Spleen (tissue), 11 donors: ENCODE data around the gene DUSP11. TPM values are rescaled to one million over a fixed set of nuclear protein-coding genes. Genes with fewer than 3 reads are reported as not detected.
"Not testable (repeated sequence)": the region's sequence is repeated elsewhere in the genome, so short reads cannot be mapped to it uniquely, and the experiment has no call there.

Experiments
- DNase-seq: peaks from one replicate; pipeline ENCODE4 v3.0.0-alpha.2; 2020
- H3K27ac ChIP-seq, 8 donors: fragments of 200-600 bp; sonication (generic) in 7 of 8; 1 replicate in 4 of 8; 2 replicates in 4 of 8; pipeline versions ENCODE4 v1.5.0 to v1.8.0; 2016 to 2021; ENCODE audit warnings: inconsistent platforms in 4 of 8, mild to moderate bottlenecking in 4 of 8, moderate library complexity in 1 of 8
- H3K27me3 ChIP-seq, 7 donors: fragments of 200-600 bp; sonication (generic) in 6 of 7; replicated peaks in 1 of 7; 1 replicate in 4 of 7; 2 replicates in 3 of 7; pipeline versions ENCODE4 v1.5.0 to v1.8.0; 2016 to 2021; ENCODE audit warnings: inconsistent platforms in 3 of 7, mild to moderate bottlenecking in 1 of 7
- H3K36me3 ChIP-seq, 6 donors: fragments of 200-600 bp; sonication (generic) in 5 of 6; 1 replicate in 4 of 6; 2 replicates in 2 of 6; pipeline versions ENCODE4 v1.5.0 to v1.8.0; 2016 to 2021; ENCODE audit warnings: inconsistent platforms in 2 of 6
- H3K4me1 ChIP-seq, 6 donors: fragments of 200-600 bp; sonication (generic) in 5 of 6; 1 replicate in 3 of 6; 2 replicates in 3 of 6; pipeline versions ENCODE4 v1.5.0 to v1.8.0; 2016 to 2021; ENCODE audit warnings: inconsistent platforms in 3 of 6
- H3K4me3 ChIP-seq, 8 donors: fragments of 200-600 bp; sonication (generic) in 7 of 8; 1 replicate in 4 of 8; 2 replicates in 4 of 8; pipeline versions ENCODE4 v1.5.0 to v1.8.0; 2016 to 2021; ENCODE audit warnings: inconsistent platforms in 4 of 8, mild to moderate bottlenecking in 4 of 8, moderate library complexity in 2 of 8
- H3K9me3 ChIP-seq, 8 donors: fragments of 200-600 bp; sonication (generic) in 7 of 8; 1 replicate in 4 of 8; 2 replicates in 4 of 8; pipeline versions ENCODE4 v1.5.0 to v1.8.0; 2016 to 2021; ENCODE audit warnings: inconsistent platforms in 4 of 8
- CTCF ChIP-seq, 11 experiments: fragments of 200-600 bp in 7 of 11; fragments of 450-650 bp in 4 of 11; sonication (generic) in 4 of 11; IDR thresholded peaks in 8 of 11; conservative IDR thresholded peaks in 3 of 11; 1 replicate in 7 of 11; 2 replicates in 4 of 11; pipeline versions ENCODE4 v1.4.0 to v1.8.0; 2016 to 2021; ENCODE audit warnings: antibody characterized with exemption in 11 of 11, inconsistent platforms in 4 of 11, mild to moderate bottlenecking in 1 of 11
- POLR2A ChIP-seq, 3 donors: fragments of 450-650 bp; IDR thresholded peaks; one replicate each; pipeline ENCODE4 v1.5.1; 2017; ENCODE audit warnings: antibody characterized with exemption in 3 of 3, mild to moderate bottlenecking in 1 of 3
- POLR2AphosphoS5 ChIP-seq, 3 donors: sonication (generic); formaldehyde crosslinking; IDR thresholded peaks; one replicate each; pipeline ENCODE4 v1.5.1; 2017; ENCODE audit warnings: antibody characterized with exemption in 3 of 3
- WGBS, 5 donors: extraction: QIAGEN DNeasy Blood & Tissue Kit in 3 of 5; methylation state at CpG; one replicate each; pipeline versions ENCODE4 v1.1.5 to v1.1.7; 2013 to 2018; 5-methylcytosine and 5-hydroxymethylcytosine counted together
- intact Hi-C: fragments of 100-400 bp; cut with DNase I; formaldehyde crosslinking; loops from one replicate; pipeline ENCODE4 v1.15.0; 2023; ENCODE audit warnings: low total_unique reads
- polyA plus RNA-seq, 3 donors: library from polyadenylated mRNA; stranded (reverse); fragments of 200-250 nt; gene quantifications; one replicate each; pipeline ENCODE4 v1.2.1, GENCODE V29; 2013
- total RNA-seq, 7 donors: library from RNA; depleted of rRNA in 3 of 7; stranded (reverse); fragments of >200 nt in 3 of 7; fragmentation: NEBNext Ultra II Directional in 4 of 7; extraction: Animal tissue kit (Norgen Biotek cat#: 25700) in 4 of 7; gene quantifications; one replicate each; pipeline versions ENCODE4 v1.1.0 to v1.2.1, GENCODE V29; 2016 to 2021
- donor health status: healthy with polysubstance abuse.
- donor health status: DM: no; HTN: no; CAD: no; lungs with moderate emphysema.
- donor health status: DM: no; HTN: no; CAD: no.
- donor health status: Bipolar disorder and iron deficiency.
- donor health status: healthy.
- donor health status: DM: no; HTN: no; CAD: no.
- donor health status: DM: yes; HTN: yes; CAD: no.

DUSP11 gene
- total and polyA plus RNA-seq, 10 donors = 17.2 to 49.3 (median 26.4) TPM

DNA sequence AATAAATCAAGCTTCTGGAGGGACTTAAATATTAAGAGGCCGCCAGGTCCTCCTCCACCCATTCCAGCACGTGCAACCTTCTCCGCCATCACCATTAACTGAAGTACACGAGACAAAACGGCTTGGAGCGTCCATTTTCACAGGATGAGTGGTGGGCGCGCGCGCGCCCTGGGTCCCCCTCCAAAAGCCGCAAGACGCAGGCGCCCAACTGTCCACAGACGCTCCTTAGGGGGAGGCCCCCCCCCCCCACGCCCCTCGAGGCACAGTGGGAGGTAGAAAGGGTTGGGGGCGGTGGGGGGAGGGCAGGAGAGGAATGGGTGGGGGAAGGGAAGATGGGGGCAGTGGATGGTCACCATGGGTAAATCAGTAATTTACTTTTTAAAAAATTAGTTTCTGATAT lies 38.4 kb upstream of the DUSP11 start:
- Histone ChIP-seq H3K4me3 (no peak overlapping the region), H3K36me3 (no peaks in the 10 kb centered on the region), H3K27ac (no peak overlapping the region), H3K9me3 (no peaks in the 10 kb centered on the region), H3K4me1 (no peaks in the 10 kb centered on the region), H3K27me3 (peaks cover 0 to 11% (median 0%) of the 10 kb centered on the region in 7 donors)
- intact Hi-C loops = no loop called here
- TF ChIP-seq CTCF (IDR thresholded peaks at IDR 0.05 in 8 of 11, conservative IDR thresholded peaks at IDR 0.05 in 3 of 11) (no peak), POLR2AphosphoS5 (IDR thresholded peaks at IDR 0.05) (no peak), POLR2A (IDR thresholded peaks at IDR 0.05) (no peak)
- 86 to 94% (median 90%) methylated on average over 18 of the region's 18 CpGs for WGBS, 5 donors
- DNase-seq = no peak

- Histone ChIP-seq H3K36me3 (no peaks in the 10 kb centered on the region), H3K9me3 (no peaks in the 10 kb centered on the region), H3K27me3 (peaks cover 0 to 11% (median 0%) of the 10 kb centered on the region in 7 donors), H3K4me3 (no peak overlapping the region), H3K4me1 (no peaks in the 10 kb centered on the region), H3K27ac (no peak overlapping the region)
- TF ChIP-seq POLR2AphosphoS5 (IDR thresholded peaks at IDR 0.05) (no peak), CTCF (IDR thresholded peaks at IDR 0.05 in 8 of 11, conservative IDR thresholded peaks at IDR 0.05 in 3 of 11) (no peak), POLR2A (IDR thresholded peaks at IDR 0.05) (no peak)
- intact Hi-C loops = no loop called here
- no peak for DNase-seq
These were observed 32.7 kb upstream of the DUSP11 start for GRCh38 chr2:73812635-73813034.

DNA sequence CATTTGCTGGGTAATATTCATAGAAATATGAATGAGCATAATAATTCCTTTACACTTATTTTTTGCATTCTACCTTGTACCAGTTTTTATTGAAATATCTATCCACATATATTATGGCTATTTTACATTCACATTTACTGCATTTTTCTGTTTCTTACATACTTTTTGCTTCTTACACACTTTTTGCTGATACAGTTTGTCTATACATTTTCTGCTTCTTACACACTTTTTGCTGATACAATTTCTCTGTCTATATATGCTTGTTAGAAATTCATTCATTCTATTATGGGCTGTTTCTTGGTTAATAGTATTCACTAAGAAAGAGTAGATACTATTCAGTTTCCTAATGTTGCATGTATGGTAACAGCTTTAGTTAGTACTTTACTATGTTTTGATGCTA lies 32.0 kb upstream of the DUSP11 start:
- Histone ChIP-seq H3K36me3 (no peaks in the 10 kb centered on the region), H3K27me3 (peaks cover 0 to 11% (median 0%) of the 10 kb centered on the region in 7 donors), H3K9me3 (no peaks in the 10 kb centered on the region), H3K27ac (no peak overlapping the region), H3K4me1 (no peaks in the 10 kb centered on the region), H3K4me3 (no peak overlapping the region)
- no peak for TF ChIP-seq POLR2A (IDR thresholded peaks at IDR 0.05)
- intact Hi-C loops = no loop called here
- no peak for DNase-seq

GRCh38 chr2:73783883-73784282 lies 4.0 kb upstream of the DUSP11 start, which contains the start of gene C2orf78:
TSS of gene C2orf78 (plus strand) at chr2:73784183. CDS start at chr2:73784310, 127 bp downstream.
- intact Hi-C loops, H3K9me3 ChIP-seq: not testable (repeated sequence)
- peaks cover 0 to 11% (median 0%) of the 10 kb centered on the region in 7 donors for H3K27me3 ChIP-seq

GRCh38 chr2:73783402-73783801 lies 3.5 kb upstream of the DUSP11 start:
- 83 to 89% (median 88%) methylated on average over 15 of the region's 15 CpGs for WGBS, 5 donors
- Histone ChIP-seq H3K4me1 (peaks cover 4 to 18% (median 15%) of the 10 kb centered on the region in 6 donors), H3K27me3 (peaks cover 0 to 11% (median 0%) of the 10 kb centered on the region in 7 donors)
- DNase-seq, intact Hi-C loops, H3K9me3 ChIP-seq, H3K36me3 ChIP-seq, H3K4me3 ChIP-seq, H3K27ac ChIP-seq: not testable (repeated sequence)

More at GRCh38 chr2:73783883-73784282, 4.0 kb upstream of the DUSP11 start, which contains the start of gene C2orf78:
- H3K4me3 ChIP-seq, H3K27ac ChIP-seq, H3K36me3 ChIP-seq, DNase-seq: not testable (repeated sequence)
- peaks cover 0 to 13% (median 10%) of the 10 kb centered on the region in 6 donors for H3K4me1 ChIP-seq
- 36 to 63% (median 38%) methylated on average over 2 to 3 of the region's 3 CpGs; no CpG with 5 or more reads in 2 of the 5 donors for WGBS, 5 donors

GRCh38 chr2:73780237-73780582 lies 307 bp upstream of the DUSP11 start:
- DNase-seq = no peak
- Histone ChIP-seq H3K27me3 (peaks cover 0 to 6% (median 0%) of the 10 kb centered on the region in 7 donors), H3K9me3 (no peaks in the 10 kb centered on the region), H3K4me1 (peaks cover 9 to 41% (median 32%) of the 10 kb centered on the region in 6 donors), H3K27ac (peak overlapping the region; percentile 86 to 97 (median 94)), H3K36me3 (peaks cover 0 to 30% (median 15%) of the 10 kb centered on the region in 6 donors), H3K4me3 (peak overlapping the region in 7 of 8 donors; percentile 63 to 80 (median 69))
- intact Hi-C loops = no loop called here
- TF ChIP-seq POLR2AphosphoS5 (IDR thresholded peaks at IDR 0.05) = no peak
- TF ChIP-seq CTCF (IDR thresholded peaks at IDR 0.05 in 8 of 11, conservative IDR thresholded peaks at IDR 0.05 in 3 of 11) = peak in 5 of 11 experiments; percentile 2 to 57 (median 34)
- 2 to 9% (median 4%) methylated on average over 7 of the region's 7 CpGs for WGBS, 5 donors

DNA sequence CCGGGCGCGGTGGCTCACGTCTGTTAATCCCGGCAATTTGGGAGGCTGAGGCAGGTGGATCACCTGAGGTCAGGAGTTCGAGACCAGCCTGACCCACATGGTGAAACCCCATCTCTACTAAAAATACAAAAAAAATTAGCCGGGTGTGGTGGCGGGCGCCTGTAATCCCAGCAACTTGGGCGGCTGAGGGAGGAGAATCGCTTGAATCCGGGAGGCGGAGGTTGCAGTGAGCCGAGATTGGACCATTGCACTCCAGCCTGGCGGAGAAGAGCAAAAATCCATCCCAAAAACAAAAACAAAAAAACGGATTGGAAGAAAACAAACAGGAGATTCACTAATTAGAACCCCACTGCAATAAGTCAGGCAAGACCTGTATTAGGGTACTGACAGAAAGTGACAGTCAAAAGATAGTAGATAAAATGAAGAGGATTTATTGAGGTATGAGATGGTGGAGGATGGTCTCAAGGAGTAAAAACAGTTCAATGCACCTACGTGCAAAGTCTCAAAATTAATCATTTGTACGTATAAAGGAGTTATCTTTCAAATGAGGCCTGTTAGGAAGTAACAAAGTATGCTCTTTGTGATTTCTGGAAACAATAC lies 936 bp downstream of the DUSP11 start:
- H3K27ac ChIP-seq = peak overlapping the region; percentile 86 to 97 (median 94)
- H3K9me3 ChIP-seq, DNase-seq, intact Hi-C loops, H3K27me3 ChIP-seq: not testable (repeated sequence)
- WGBS, 5 donors = 73 to 77% (median 76%) methylated on average over 18 of the region's 18 CpGs
- peaks cover 9 to 53% (median 32%) of the 10 kb centered on the region in 6 donors for H3K4me1 ChIP-seq
- peak overlapping the region; percentile 63 to 80 (median 71) for H3K4me3 ChIP-seq
- H3K36me3 ChIP-seq = peaks cover 0 to 42% (median 26%) of the 10 kb centered on the region in 6 donors
